Stimulated activated CD4-positive, alpha-beta T cell treated with anti-CD3 and anti-CD28 coated beads, TNF-alpha, amount 100 ng/mL, for 4 hours (primary cell): ENCODE results near the gene CSPG4.
"Not testable (repeated sequence)": the region's sequence is repeated elsewhere in the genome, so short reads cannot be mapped to it uniquely, and the experiment has no call there.

ENCODE experiments used
- DNase-seq, 3 experiments: peaks; one replicate each; pipeline ENCODE4 v3.0.0-alpha.2; 2020; ENCODE audit warnings: low read depth in 3 of 3

The CSPG4 gene

GRCh38 chr15:75703440-75704262 is 9.0 kb downstream of the CSPG4 start:
- DNase-seq = not testable (repeated sequence)

- no peak for DNase-seq
Observed at GRCh38 chr15:75702436-75702835, 10.2 kb downstream of the CSPG4 start.

- DNase-seq = not testable (repeated sequence)
Observed at GRCh38 chr15:75701071-75702003, 11.3 kb downstream of the CSPG4 start.

- not testable (repeated sequence) for DNase-seq
Observed at GRCh38 chr15:75699961-75700874, 12.4 kb downstream of the CSPG4 start.

GRCh38 chr15:75699517-75699916 is 13.1 kb downstream of the CSPG4 start:
- DNase-seq = not testable (repeated sequence)

- not testable (repeated sequence) for DNase-seq
Observed at GRCh38 chr15:75697974-75698747, 14.5 kb downstream of the CSPG4 start.

- no peak for DNase-seq
Observed at GRCh38 chr15:75697523-75697922, 15.1 kb downstream of the CSPG4 start.

- DNase-seq = no peak
Observed at GRCh38 chr15:75696854-75697259, 15.8 kb downstream of the CSPG4 start.

- no peak for DNase-seq
Observed at GRCh38 chr15:75696311-75696720, 16.3 kb downstream of the CSPG4 start.

- no peak for DNase-seq
Observed at GRCh38 chr15:75695634-75696310, 16.9 kb downstream of the CSPG4 start.

GRCh38 chr15:75695220-75695619 is 17.4 kb downstream of the CSPG4 start:
- no peak for DNase-seq

GRCh38 chr15:75694241-75695182 is 18.1 kb downstream of the CSPG4 start:
- no peak for DNase-seq

GRCh38 chr15:75693501-75694240 is 19.0 kb downstream of the CSPG4 start:
- no peak for DNase-seq

- not testable (repeated sequence) for DNase-seq
Observed at GRCh38 chr15:75693028-75693427, 19.6 kb downstream of the CSPG4 start.

GRCh38 chr15:75692311-75692710 is 20.3 kb downstream of the CSPG4 start:
- not testable (repeated sequence) for DNase-seq

- not testable (repeated sequence) for DNase-seq
Observed at GRCh38 chr15:75689429-75689828, 23.2 kb downstream of the CSPG4 start.

GRCh38 chr15:75688831-75689230 is 23.8 kb downstream of the CSPG4 start:
- DNase-seq = no peak

GRCh38 chr15:75688278-75688557 is 24.4 kb downstream of the CSPG4 start:
- no peak for DNase-seq
